HepG2 (cell line): Measurements from ENCODE around the gene PHF19. TPM values are rescaled to one million over a fixed set of nuclear protein-coding genes. Genes with fewer than 3 reads are reported as not detected.

Experiments used
- AHDC1 ChIP-seq: sonication (generic); formaldehyde crosslinking; IDR thresholded peaks from 2 replicates; pipeline ENCODE4 v1.5.1; 2020; ENCODE audit warnings: mild to moderate bottlenecking, missing genetic modification reagents, borderline replicate concordance
- AHR ChIP-seq: IDR thresholded peaks from 2 replicates; pipeline ENCODE4 v1.6.1; 2018; ENCODE audit warnings: missing genetic modification reagents, missing compliant biosample characterization
- CSRNP2 ChIP-seq: sonication (generic); formaldehyde crosslinking; conservative IDR thresholded peaks from 2 replicates; pipeline ENCODE4 v1.8.0; 2022; ENCODE audit warnings: low read depth, missing genetic modification reagents
- IKZF4 ChIP-seq: sonication (generic); formaldehyde crosslinking; IDR thresholded peaks from 2 replicates; pipeline ENCODE4 v1.5.1; 2020; ENCODE audit warnings: borderline replicate concordance, mild to moderate bottlenecking, low read depth, missing genetic modification reagents; ENCODE audit errors: not compliant biosample characterization
- MTF2 ChIP-seq: sonication (generic); formaldehyde crosslinking; IDR thresholded peaks from 2 replicates; pipeline ENCODE4 v1.5.0; 2020; ENCODE audit warnings: missing genetic modification reagents, borderline replicate concordance
- RNF2 ChIP-seq: fragments of 450-650 bp; conservative IDR thresholded peaks from 2 replicates; pipeline ENCODE4 v1.6.1; 2016; ENCODE audit warnings: low read depth
- TAF1 ChIP-seq: sonication (generic); formaldehyde crosslinking; IDR thresholded peaks from 2 replicates; pipeline ENCODE4 v1.4.0; 2020; ENCODE audit warnings: missing genetic modification reagents
- ZFYVE20 ChIP-seq: sonication (generic); formaldehyde crosslinking; IDR thresholded peaks from 2 replicates; pipeline ENCODE4 v1.8.0; 2023; ENCODE audit warnings: low read depth, mild to moderate bottlenecking, moderate library complexity, missing genetic modification reagents, borderline replicate concordance
- ZKSCAN1 ChIP-seq: fragments of 150-350 bp; IDR thresholded peaks from 2 replicates; pipeline ENCODE4 v1.6.1; 2014; ENCODE audit warnings: low read length
- ZNF317 ChIP-seq: sonication (generic); formaldehyde crosslinking; IDR thresholded peaks from 2 replicates; pipeline ENCODE4 v1.5.0; 2020; ENCODE audit warnings: mild to moderate bottlenecking, missing genetic modification reagents
- ZZZ3 ChIP-seq: sonication (generic); formaldehyde crosslinking; IDR thresholded peaks from 2 replicates; pipeline ENCODE4 v1.4.0; 2020; ENCODE audit warnings: missing genetic modification reagents, mild to moderate bottlenecking, borderline replicate concordance
- polyA plus RNA-seq, 8 experiments: library from polyadenylated mRNA; depleted of rRNA in 3 of 8; stranded (reverse) in 7 of 8; unstranded in 1 of 8; fragments of >200 nt; fragmentation: Illumina TruSeq in 4 of 8; extraction: Trizol in 4 of 8; gene quantifications; 2 replicates each; pipeline versions ENCODE4 v1.2.1 to v1.2.3, GENCODE V29; 2011 to 2016; ENCODE audit warnings: low read depth in 4 of 8, missing spikeins in 1 of 8, mixed read lengths in 1 of 8; ENCODE audit not compliant: insufficient read depth in 1 of 8
- total RNA-seq, 5 experiments: library from RNA; depleted of rRNA; stranded (reverse); fragments of >200 nt; fragmentation: Illumina TruSeq; extraction: Trizol; gene quantifications; 2 replicates each; pipeline ENCODE4 v1.2.3, GENCODE V29; 2016; ENCODE audit warnings: low read depth in 1 of 5
- TF ChIP-seq, protein P1 (sequence below): sonication (generic); formaldehyde crosslinking; conservative IDR thresholded peaks from 2 replicates; pipeline ENCODE4 v1.8.0; 2022; ENCODE audit warnings: mild to moderate bottlenecking, moderate library complexity, missing genetic modification reagents
- TF ChIP-seq, protein P2 (sequence below): sonication (generic); formaldehyde crosslinking; IDR thresholded peaks from 2 replicates; pipeline ENCODE4 v1.8.0; 2022; ENCODE audit warnings: missing genetic modification reagents, low read depth, mild to moderate bottlenecking, borderline replicate concordance
- TF ChIP-seq, protein P3 (sequence below): sonication (generic); formaldehyde crosslinking; conservative IDR thresholded peaks from 2 replicates; pipeline ENCODE4 v1.4.0; 2020; ENCODE audit warnings: mild to moderate bottlenecking, missing genetic modification reagents, moderate library complexity

Gene PHF19
- total and polyA plus RNA-seq, 2 of the 13 experiments (the other 11 are each of a cell fraction or from before 2014, with no cell fraction given): 29.7 to 41.3 TPM

- TF ChIP-seq, protein P1, sequence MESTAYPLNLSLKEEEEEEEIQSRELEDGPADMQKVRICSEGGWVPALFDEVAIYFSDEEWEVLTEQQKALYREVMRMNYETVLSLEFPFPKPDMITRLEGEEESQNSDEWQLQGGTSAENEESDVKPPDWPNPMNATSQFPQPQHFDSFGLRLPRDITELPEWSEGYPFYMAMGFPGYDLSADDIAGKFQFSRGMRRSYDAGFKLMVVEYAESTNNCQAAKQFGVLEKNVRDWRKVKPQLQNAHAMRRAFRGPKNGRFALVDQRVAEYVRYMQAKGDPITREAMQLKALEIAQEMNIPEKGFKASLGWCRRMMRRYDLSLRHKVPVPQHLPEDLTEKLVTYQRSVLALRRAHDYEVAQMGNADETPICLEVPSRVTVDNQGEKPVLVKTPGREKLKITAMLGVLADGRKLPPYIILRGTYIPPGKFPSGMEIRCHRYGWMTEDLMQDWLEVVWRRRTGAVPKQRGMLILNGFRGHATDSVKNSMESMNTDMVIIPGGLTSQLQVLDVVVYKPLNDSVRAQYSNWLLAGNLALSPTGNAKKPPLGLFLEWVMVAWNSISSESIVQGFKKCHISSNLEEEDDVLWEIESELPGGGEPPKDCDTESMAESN (CRISPR knock-in tag): no peak; the same call in 1 of the 2 replicates
- 0 out of 2 replicates have a peak, but pooled peaks have one; percentile 17 for TF ChIP-seq CSRNP2 (CRISPR knock-in tag)
- TF ChIP-seq TAF1 (CRISPR knock-in tag): peak; percentile 94
- TF ChIP-seq AHDC1 (CRISPR knock-in tag): no peak; the same call in 1 of the 2 replicates
- 0 out of 2 replicates have a peak, but pooled peaks have one; percentile 74 for TF ChIP-seq AHR (CRISPR knock-in tag)
- peak; percentile 91 for TF ChIP-seq ZNF317 (CRISPR knock-in tag)
- TF ChIP-seq IKZF4 (CRISPR knock-in tag): no peak
- TF ChIP-seq ZZZ3 (CRISPR knock-in tag): no peak; the same call in 1 of the 2 replicates
- TF ChIP-seq, protein P2, sequence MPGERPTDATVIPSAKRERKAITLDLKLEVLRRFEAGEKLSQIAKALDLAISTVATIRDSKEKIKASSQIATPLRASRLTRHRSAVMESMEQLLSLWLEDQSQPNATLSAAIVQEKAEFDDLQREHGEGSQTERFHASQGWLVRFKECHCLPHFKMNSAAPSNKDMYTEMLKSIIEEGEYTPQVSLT (CRISPR knock-in tag): no peak
- TF ChIP-seq, protein P3, sequence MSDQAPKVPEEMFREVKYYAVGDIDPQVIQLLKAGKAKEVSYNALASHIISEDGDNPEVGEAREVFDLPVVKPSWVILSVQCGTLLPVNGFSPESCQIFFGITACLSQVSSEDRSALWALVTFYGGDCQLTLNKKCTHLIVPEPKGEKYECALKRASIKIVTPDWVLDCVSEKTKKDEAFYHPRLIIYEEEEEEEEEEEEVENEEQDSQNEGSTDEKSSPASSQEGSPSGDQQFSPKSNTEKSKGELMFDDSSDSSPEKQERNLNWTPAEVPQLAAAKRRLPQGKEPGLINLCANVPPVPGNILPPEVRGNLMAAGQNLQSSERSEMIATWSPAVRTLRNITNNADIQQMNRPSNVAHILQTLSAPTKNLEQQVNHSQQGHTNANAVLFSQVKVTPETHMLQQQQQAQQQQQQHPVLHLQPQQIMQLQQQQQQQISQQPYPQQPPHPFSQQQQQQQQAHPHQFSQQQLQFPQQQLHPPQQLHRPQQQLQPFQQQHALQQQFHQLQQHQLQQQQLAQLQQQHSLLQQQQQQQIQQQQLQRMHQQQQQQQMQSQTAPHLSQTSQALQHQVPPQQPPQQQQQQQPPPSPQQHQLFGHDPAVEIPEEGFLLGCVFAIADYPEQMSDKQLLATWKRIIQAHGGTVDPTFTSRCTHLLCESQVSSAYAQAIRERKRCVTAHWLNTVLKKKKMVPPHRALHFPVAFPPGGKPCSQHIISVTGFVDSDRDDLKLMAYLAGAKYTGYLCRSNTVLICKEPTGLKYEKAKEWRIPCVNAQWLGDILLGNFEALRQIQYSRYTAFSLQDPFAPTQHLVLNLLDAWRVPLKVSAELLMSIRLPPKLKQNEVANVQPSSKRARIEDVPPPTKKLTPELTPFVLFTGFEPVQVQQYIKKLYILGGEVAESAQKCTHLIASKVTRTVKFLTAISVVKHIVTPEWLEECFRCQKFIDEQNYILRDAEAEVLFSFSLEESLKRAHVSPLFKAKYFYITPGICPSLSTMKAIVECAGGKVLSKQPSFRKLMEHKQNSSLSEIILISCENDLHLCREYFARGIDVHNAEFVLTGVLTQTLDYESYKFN (CRISPR knock-in tag): no peak; the same call in 1 of the 2 replicates
- TF ChIP-seq MTF2 (CRISPR knock-in tag): no peak; the same call in 1 of the 2 replicates
- no peak for TF ChIP-seq ZKSCAN1
- TF ChIP-seq ZFYVE20 (CRISPR knock-in tag): no peak
- TF ChIP-seq RNF2: 0 out of 2 replicates have a peak, but pooled peaks have one; percentile 51
Measured at GRCh38 chr9:120842685-120843485, 34.1 kb downstream of the PHF19 start, which contains the start of gene PSMD5 (continued).
